ENCODE data around the gene AKAP13.
A peak's percentile ranks its signal among the peaks of the same experiment; 100 is the strongest.
"Not testable (repeated sequence)": the region's sequence is repeated elsewhere in the genome, so short reads cannot be mapped to it uniquely, and the experiment has no call there.

Gene AKAP13

GRCh38 chr15:85571780-85572179 is 191.4 kb downstream of the AKAP13 start:
- H3K36me3 Mint-ChIP-seq (ENCODE audit: low read depth), result peaks cover 21% of the 10 kb centered on the region
- no peaks in the 10 kb centered on the region for H3K9me3 Mint-ChIP-seq
- no peaks in the 10 kb centered on the region for H3K27me3 Mint-ChIP-seq
- peaks cover 36% of the 10 kb centered on the region for H3K4me1 Mint-ChIP-seq (ENCODE audit: low read depth)
- peak overlapping the region; percentile 20 for H3K27ac Mint-ChIP-seq
- DNase-seq, result no peak
- no peak overlapping the region for H3K4me3 Mint-ChIP-seq

GRCh38 chr15:85576392-85576791 is 196.0 kb downstream of the AKAP13 start:
- Mint-ChIP-seq H3K27ac (no peak overlapping the region), H3K36me3 (ENCODE audit: low read depth) (peaks cover 55% of the 10 kb centered on the region)
- no peak for DNase-seq

GRCh38 chr15:85578941-85579701 is 198.7 kb downstream of the AKAP13 start:
- Mint-ChIP-seq H3K27ac (peak overlapping the region; percentile 80), H3K36me3 (ENCODE audit: low read depth) (peaks cover 77% of the 10 kb centered on the region), H3K9me3 (no peaks in the 10 kb centered on the region), H3K4me3 (no peak overlapping the region), H3K27me3 (no peaks in the 10 kb centered on the region), H3K4me1 (ENCODE audit: low read depth) (peaks cover 57% of the 10 kb centered on the region)
- DNase-seq, result no peak

More at GRCh38 chr15:85576392-85576791, 196.0 kb downstream of the AKAP13 start:
- H3K4me1 Mint-ChIP-seq (ENCODE audit: low read depth), result peaks cover 42% of the 10 kb centered on the region
- H3K4me3 Mint-ChIP-seq, result no peak overlapping the region
- no peaks in the 10 kb centered on the region for H3K27me3 Mint-ChIP-seq
- no peaks in the 10 kb centered on the region for H3K9me3 Mint-ChIP-seq

- H3K4me3 Mint-ChIP-seq, result no peak overlapping the region
- H3K27me3 Mint-ChIP-seq, result no peaks in the 10 kb centered on the region
- no peak for DNase-seq
- no peaks in the 10 kb centered on the region for H3K9me3 Mint-ChIP-seq
- H3K27ac Mint-ChIP-seq, result peak overlapping the region; percentile 93
- peaks cover 80% of the 10 kb centered on the region for H3K36me3 Mint-ChIP-seq (ENCODE audit: low read depth)
- H3K4me1 Mint-ChIP-seq (ENCODE audit: low read depth), result peaks cover 67% of the 10 kb centered on the region
Observed at GRCh38 chr15:85579957-85580694, 199.7 kb downstream of the AKAP13 start.

GRCh38 chr15:85580879-85581278 is 200.5 kb downstream of the AKAP13 start:
- peaks cover 80% of the 10 kb centered on the region for H3K36me3 Mint-ChIP-seq (ENCODE audit: low read depth)
- DNase-seq, result peak; percentile 62

GRCh38 chr15:85581495-85581894 is 201.1 kb downstream of the AKAP13 start:
- Mint-ChIP-seq H3K27me3 (no peaks in the 10 kb centered on the region), H3K4me3 (peak overlapping the region; percentile 78), H3K4me1 (ENCODE audit: low read depth) (peaks cover 79% of the 10 kb centered on the region), H3K27ac (peak overlapping the region; percentile 93), H3K36me3 (ENCODE audit: low read depth) (peaks cover 82% of the 10 kb centered on the region), H3K9me3 (no peaks in the 10 kb centered on the region)
- DNase-seq, result peak; percentile 43

More at GRCh38 chr15:85580879-85581278, 200.5 kb downstream of the AKAP13 start:
- Mint-ChIP-seq H3K27ac (peak overlapping the region; percentile 93), H3K27me3 (no peaks in the 10 kb centered on the region), H3K4me3 (peak overlapping the region; percentile 78), H3K9me3 (no peaks in the 10 kb centered on the region), H3K4me1 (ENCODE audit: low read depth) (peaks cover 74% of the 10 kb centered on the region)

- Mint-ChIP-seq H3K36me3 (ENCODE audit: low read depth) (peaks cover 85% of the 10 kb centered on the region), H3K4me3 (peak overlapping the region; percentile 78), H3K27ac (peak overlapping the region; percentile 93), H3K4me1 (ENCODE audit: low read depth) (peaks cover 84% of the 10 kb centered on the region), H3K9me3 (no peaks in the 10 kb centered on the region), H3K27me3 (no peaks in the 10 kb centered on the region)
- DNase-seq, result peak; percentile 66
Observed at GRCh38 chr15:85582131-85583079, 202.0 kb downstream of the AKAP13 start.

GRCh38 chr15:85583442-85583841 is 203.0 kb downstream of the AKAP13 start:
- Mint-ChIP-seq H3K27me3 (no peaks in the 10 kb centered on the region), H3K36me3 (ENCODE audit: low read depth) (peaks cover 90% of the 10 kb centered on the region), H3K27ac (peak overlapping the region; percentile 93), H3K4me1 (ENCODE audit: low read depth) (peaks cover 93% of the 10 kb centered on the region), H3K9me3 (no peaks in the 10 kb centered on the region), H3K4me3 (peak overlapping the region; percentile 78)
- DNase-seq, result no peak

- Mint-ChIP-seq H3K36me3 (ENCODE audit: low read depth) (peaks cover 90% of the 10 kb centered on the region), H3K4me3 (peak overlapping the region; percentile 78), H3K4me1 (ENCODE audit: low read depth) (peaks cover 94% of the 10 kb centered on the region), H3K9me3 (no peaks in the 10 kb centered on the region), H3K27ac (peak overlapping the region; percentile 93), H3K27me3 (no peaks in the 10 kb centered on the region)
- DNase-seq, result peak; percentile 45
Observed at GRCh38 chr15:85583923-85584390, 203.6 kb downstream of the AKAP13 start.

- Mint-ChIP-seq H3K9me3 (no peaks in the 10 kb centered on the region), H3K27ac (peak overlapping the region; percentile 93), H3K27me3 (no peaks in the 10 kb centered on the region), H3K36me3 (ENCODE audit: low read depth) (peaks cover 88% of the 10 kb centered on the region), H3K4me1 (ENCODE audit: low read depth) (peaks cover 89% of the 10 kb centered on the region), H3K4me3 (peak overlapping the region; percentile 78)
- no peak for DNase-seq
Observed at GRCh38 chr15:85584872-85585271, 204.5 kb downstream of the AKAP13 start.

- not testable (repeated sequence) for H3K4me3 Mint-ChIP-seq, H3K27me3 Mint-ChIP-seq, H3K9me3 Mint-ChIP-seq
- DNase-seq, result peak; percentile 36
- H3K4me1 Mint-ChIP-seq (ENCODE audit: low read depth), result peaks cover 82% of the 10 kb centered on the region
- H3K27ac Mint-ChIP-seq, result peak overlapping the region; percentile 61
- peaks cover 83% of the 10 kb centered on the region for H3K36me3 Mint-ChIP-seq (ENCODE audit: low read depth)
Observed at GRCh38 chr15:85586196-85586595, 205.8 kb downstream of the AKAP13 start.

GRCh38 chr15:85587707-85588411 is 207.5 kb downstream of the AKAP13 start:
- H3K36me3 Mint-ChIP-seq (ENCODE audit: low read depth), result peaks cover 84% of the 10 kb centered on the region

GRCh38 chr15:85588677-85589076 is 208.3 kb downstream of the AKAP13 start:
- peaks cover 86% of the 10 kb centered on the region for H3K36me3 Mint-ChIP-seq (ENCODE audit: low read depth)
- H3K27ac Mint-ChIP-seq, result peak overlapping the region; percentile 22
- no peak for DNase-seq
- peaks cover 75% of the 10 kb centered on the region for H3K4me1 Mint-ChIP-seq (ENCODE audit: low read depth)
- H3K4me3 Mint-ChIP-seq, result no peak overlapping the region
- H3K9me3 Mint-ChIP-seq, result no peaks in the 10 kb centered on the region
- no peaks in the 10 kb centered on the region for H3K27me3 Mint-ChIP-seq

More at GRCh38 chr15:85587707-85588411, 207.5 kb downstream of the AKAP13 start:
- peak overlapping the region; percentile 44 for H3K27ac Mint-ChIP-seq
- no peak for DNase-seq
- H3K9me3 Mint-ChIP-seq, result no peaks in the 10 kb centered on the region
- peaks cover 79% of the 10 kb centered on the region for H3K4me1 Mint-ChIP-seq (ENCODE audit: low read depth)
- H3K4me3 Mint-ChIP-seq, result no peak overlapping the region
- no peaks in the 10 kb centered on the region for H3K27me3 Mint-ChIP-seq
